ENCODE results near the gene LCE2D. TPM values are rescaled to one million over a fixed set of nuclear protein-coding genes. Genes with fewer than 3 reads are reported as not detected.
A peak's percentile ranks its signal among the peaks of the same experiment; 100 is the strongest.
"Not testable (repeated sequence)": the region's sequence is repeated elsewhere in the genome, so short reads cannot be mapped to it uniquely, and the experiment has no call there.

LCE2D gene
- polyA plus RNA-seq, 1 experiment = not detected

DNA sequence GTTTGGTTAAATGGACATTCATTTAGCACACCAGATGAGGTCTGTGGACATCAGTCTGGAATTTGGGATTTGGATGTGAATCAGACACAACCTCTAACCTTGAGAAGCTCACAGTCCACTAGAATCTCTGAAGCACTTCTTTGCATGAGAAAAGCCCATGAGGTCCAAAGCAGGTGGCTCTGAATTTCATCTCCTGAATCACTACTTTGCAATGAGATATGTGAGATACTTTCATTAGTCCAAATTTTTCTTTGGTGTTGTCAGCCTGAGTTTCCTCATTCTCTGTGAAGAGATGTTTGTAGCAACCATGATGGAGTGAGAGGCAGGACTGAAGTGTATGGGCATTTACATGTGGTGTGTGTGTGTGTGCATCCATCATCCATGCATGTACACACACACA lies 16.5 kb upstream of the LCE2D start:
- H3K27me3 ChIP-seq (ENCODE audit: control insufficient read depth, insufficient read depth, low read length) = no peaks in the 10 kb centered on the region
- no peak overlapping the region for H3K27ac ChIP-seq (ENCODE audit: low read depth, low read length)
- TF ChIP-seq CTCF (IDR thresholded peaks at IDR 0.05; ENCODE audit: low read depth, low read length) = no peak
- H3K4me3 ChIP-seq (ENCODE audit: low read depth, low read length) = no peak overlapping the region
- H3K9me3 ChIP-seq (ENCODE audit: control insufficient read depth, insufficient read depth, low read length) = peaks cover 10% of the 10 kb centered on the region
- CTCF ChIA-PET = no interaction called here
- DNase-seq (ENCODE audit: low read depth, low spot score) = no peak
- POLR2A ChIA-PET = no interaction called here

GRCh38 chr1:152654110-152654509 lies 9.1 kb upstream of the LCE2D start:
- H3K27me3 ChIP-seq (ENCODE audit: control insufficient read depth, insufficient read depth, low read length) = no peaks in the 10 kb centered on the region
- ChIA-PET CTCF (interaction anchor here (0.6 to 1.2 kb wide), 7 partner anchors 9 to 588 kb away, joined by 3 to 8 read pairs (median 4); partner anchors contain the start of gene LCE2D), POLR2A (no interaction called here)
- no peaks in the 10 kb centered on the region for H3K9me3 ChIP-seq (ENCODE audit: control insufficient read depth, insufficient read depth, low read length)
- no peak for DNase-seq (ENCODE audit: low read depth, low spot score)
- H3K27ac ChIP-seq (ENCODE audit: low read depth, low read length) = no peak overlapping the region
- peak; percentile 50 for TF ChIP-seq CTCF (IDR thresholded peaks at IDR 0.05; ENCODE audit: low read depth, low read length)
- H3K4me3 ChIP-seq (ENCODE audit: low read depth, low read length) = no peak overlapping the region

- Histone ChIP-seq H3K27ac (ENCODE audit: low read depth, low read length) (no peak overlapping the region), H3K27me3 (ENCODE audit: control insufficient read depth, insufficient read depth, low read length) (no peaks in the 10 kb centered on the region), H3K4me3 (ENCODE audit: low read depth, low read length) (no peak overlapping the region), H3K9me3 (ENCODE audit: control insufficient read depth, insufficient read depth, low read length) (no peaks in the 10 kb centered on the region)
- TF ChIP-seq CTCF (IDR thresholded peaks at IDR 0.05; ENCODE audit: low read depth, low read length) = no peak
- POLR2A ChIA-PET = no interaction called here
- CTCF ChIA-PET = no interaction called here
- no peak for DNase-seq (ENCODE audit: low read depth, low spot score)
These were observed 6.7 kb upstream of the LCE2D start for GRCh38 chr1:152656459-152656858.

DNA sequence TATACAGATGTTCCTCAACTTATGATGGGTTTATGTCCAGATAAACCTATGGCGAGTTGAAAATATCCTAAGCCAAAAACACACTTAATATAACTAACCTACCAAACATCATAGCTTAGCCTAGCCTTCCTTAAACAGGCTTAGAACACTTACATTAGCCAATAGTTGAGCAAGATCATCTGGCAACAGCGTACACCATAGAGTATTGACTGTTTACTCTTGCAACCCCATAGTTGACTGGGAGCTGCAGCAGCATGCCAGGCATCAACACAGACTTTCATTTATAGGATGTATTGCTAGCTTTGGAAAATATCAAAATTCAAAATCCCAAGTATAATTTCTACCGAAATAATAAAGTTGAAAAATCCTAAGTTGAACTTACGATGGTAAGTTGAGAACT lies 5.5 kb upstream of the LCE2D start:
- Histone ChIP-seq H3K4me3 (ENCODE audit: low read depth, low read length) (no peak overlapping the region), H3K9me3 (ENCODE audit: control insufficient read depth, insufficient read depth, low read length) (no peaks in the 10 kb centered on the region), H3K27ac (ENCODE audit: low read depth, low read length) (no peak overlapping the region), H3K27me3 (ENCODE audit: control insufficient read depth, insufficient read depth, low read length) (no peaks in the 10 kb centered on the region)
- TF ChIP-seq CTCF (IDR thresholded peaks at IDR 0.05; ENCODE audit: low read depth, low read length) = no peak
- ChIA-PET CTCF (interaction anchor here (0.6 kb wide), 1 partner anchor 886 kb away, joined by 3 read pairs; no protein-coding TSS in a partner anchor), POLR2A (no interaction called here)
- DNase-seq (ENCODE audit: low read depth, low spot score) = no peak

DNA sequence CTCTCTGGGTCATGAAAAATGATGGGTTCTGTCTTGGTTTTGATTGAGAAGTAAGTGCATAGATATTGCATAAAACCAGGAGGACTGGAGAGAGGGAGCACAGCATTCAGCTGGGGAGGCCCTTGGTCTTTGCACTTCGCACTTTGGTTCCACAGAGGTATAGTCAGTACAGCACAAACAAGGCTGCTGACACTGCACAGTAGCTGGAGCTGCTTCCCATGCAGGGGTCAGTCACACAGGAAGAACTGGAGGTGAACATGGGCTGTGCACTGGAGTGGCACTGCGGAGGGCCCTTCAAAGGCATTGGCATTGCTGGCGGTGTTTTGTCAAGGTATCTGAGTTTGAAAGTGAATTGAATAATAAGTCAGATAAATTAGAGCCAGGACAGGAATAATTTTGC lies 4.5 kb upstream of the LCE2D start:
- Histone ChIP-seq H3K4me3 (ENCODE audit: low read depth, low read length) (no peak overlapping the region), H3K27ac (ENCODE audit: low read depth, low read length) (no peak overlapping the region), H3K9me3 (ENCODE audit: control insufficient read depth, insufficient read depth, low read length) (no peaks in the 10 kb centered on the region), H3K27me3 (ENCODE audit: control insufficient read depth, insufficient read depth, low read length) (no peaks in the 10 kb centered on the region)
- DNase-seq (ENCODE audit: low read depth, low spot score) = no peak
- ChIA-PET POLR2A (no interaction called here), CTCF (no interaction called here)
- no peak for TF ChIP-seq CTCF (IDR thresholded peaks at IDR 0.05; ENCODE audit: low read depth, low read length)

DNA sequence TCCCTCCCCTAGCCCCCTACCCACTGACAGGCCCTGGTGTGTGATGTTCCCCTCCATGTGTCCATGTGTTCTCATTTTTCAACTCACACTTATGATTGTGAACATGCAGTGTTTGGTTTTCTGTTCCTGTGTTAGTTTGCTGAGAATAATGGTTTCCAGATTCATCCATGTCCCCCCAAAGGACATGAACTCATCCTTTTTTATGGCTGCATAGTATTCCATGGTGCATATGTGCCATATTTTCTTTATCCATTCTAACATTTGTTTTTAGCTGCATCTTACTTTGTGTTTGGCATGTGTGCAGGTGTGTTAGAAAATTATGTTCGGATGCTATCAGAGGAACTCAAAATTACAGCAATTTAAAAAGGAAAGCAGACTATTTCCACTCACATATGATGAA lies 3.0 kb downstream of the LCE2D start:
- H3K27ac ChIP-seq (ENCODE audit: low read depth, low read length); POLR2A ChIA-PET; H3K4me3 ChIP-seq (ENCODE audit: low read depth, low read length); H3K9me3 ChIP-seq (ENCODE audit: control insufficient read depth, insufficient read depth, low read length); CTCF ChIA-PET; DNase-seq (ENCODE audit: low read depth, low spot score); H3K27me3 ChIP-seq (ENCODE audit: control insufficient read depth, insufficient read depth, low read length): not testable (repeated sequence)
